ENCODE results near the gene VEZT.

- TF ChIP-seq CTCF (IDR thresholded peaks at IDR 0.05) (no peak), POLR2A (IDR thresholded peaks at IDR 0.05) (no peak)
These were observed 102.2 kb downstream of the VEZT start for GRCh38 chr12:95319694-95320331.

Measured in tibial nerve (tissue), 3 donors.